Measurements from ENCODE around the gene EVI5. TPM values are rescaled to one million over a fixed set of nuclear protein-coding genes. Genes with fewer than 3 reads are reported as not detected.
A peak's percentile ranks its signal among the peaks of the same experiment; 100 is the strongest.
"Not testable (repeated sequence)": the region's sequence is repeated elsewhere in the genome, so short reads cannot be mapped to it uniquely, and the experiment has no call there.

Gene EVI5
- total and polyA plus RNA-seq, 3 experiments from 2014 or later: 0.10 to 27.7 (median 27.4) TPM

DNA sequence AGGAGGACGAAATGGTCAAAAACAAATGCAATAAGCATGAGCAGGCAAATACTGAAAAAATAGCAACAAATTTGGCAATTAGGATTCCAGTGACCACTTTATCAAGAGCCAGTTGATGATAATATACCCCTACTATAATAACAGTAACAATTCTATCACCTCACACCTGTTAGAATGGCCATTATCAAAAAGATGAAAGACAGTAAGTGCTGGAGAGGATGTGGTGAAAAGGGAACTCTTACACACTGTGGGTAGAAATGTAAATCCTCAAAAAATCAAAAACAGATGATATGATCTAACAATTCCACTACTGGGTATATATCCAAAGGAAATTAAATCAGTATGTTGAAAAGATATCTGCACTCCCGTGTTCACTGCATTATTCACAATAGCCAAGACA, 183.9 kb downstream of the EVI5 start:
- H3K9me3 ChIP-seq (ENCODE audit: low read length): no peaks in the 10 kb centered on the region
- H3K4me3 ChIP-seq (ENCODE audit: low read length): no peak overlapping the region
- no peak for DNase-seq
- peaks cover 0 to 2% (median 0%) of the 10 kb centered on the region in 3 donors for H3K4me1 Mint-ChIP-seq
- no peaks in the 10 kb centered on the region for H3K36me3 Mint-ChIP-seq
- no peaks in the 10 kb centered on the region for H3K27me3 ChIP-seq (ENCODE audit: insufficient read depth, low read length, poor library complexity, severe bottlenecking)
- no peaks in the 10 kb centered on the region for H3K4me1 ChIP-seq (ENCODE audit: insufficient read depth, low read length)
- H3K36me3 ChIP-seq (ENCODE audit: insufficient read depth, low read length): no peaks in the 10 kb centered on the region
- H3K27ac Mint-ChIP-seq: peak overlapping the region in 1 of 8 donors; percentile 31
- no peaks in the 10 kb centered on the region for H3K9me3 Mint-ChIP-seq
- CTCF ChIA-PET: interaction anchor here (1.6 kb wide), 1 partner anchor 290 kb away, joined by 6 read pairs; no protein-coding TSS in a partner anchor
- POLR2A ChIA-PET: interaction anchor here (0.6 kb wide), 1 partner anchor 741 kb away, joined by 4 read pairs; no protein-coding TSS in a partner anchor
- H3K27me3 Mint-ChIP-seq: no peaks in the 10 kb centered on the region
- no peak overlapping the region for H3K27ac ChIP-seq (ENCODE audit: low read depth, low read length)
- H3K4me3 Mint-ChIP-seq: no peak overlapping the region

DNA sequence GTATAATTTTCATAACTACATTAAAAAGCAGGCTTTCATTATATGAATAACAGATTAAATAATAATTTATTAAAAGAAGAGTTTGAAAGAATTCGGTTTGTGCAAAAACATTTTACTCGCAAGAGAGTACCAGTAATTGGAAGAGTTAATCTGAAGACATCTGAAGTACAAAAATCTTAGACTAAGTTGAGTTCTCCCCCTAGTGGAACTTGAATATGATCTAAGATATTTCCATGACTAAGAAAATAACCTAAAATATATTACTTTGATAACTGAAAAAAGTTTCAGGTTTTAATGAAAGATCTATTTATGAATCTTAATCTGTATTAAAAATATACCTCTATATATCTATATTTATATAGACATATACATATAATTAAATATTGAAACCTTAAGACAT, 185.7 kb downstream of the EVI5 start:
- Histone ChIP-seq H3K36me3 (ENCODE audit: insufficient read depth, low read length) (no peaks in the 10 kb centered on the region), H3K27me3 (ENCODE audit: insufficient read depth, low read length, poor library complexity, severe bottlenecking) (no peaks in the 10 kb centered on the region), H3K9me3 (ENCODE audit: low read length) (no peaks in the 10 kb centered on the region), H3K27ac (ENCODE audit: low read depth, low read length) (no peak overlapping the region), H3K4me3 (ENCODE audit: low read length) (no peak overlapping the region), H3K4me1 (ENCODE audit: insufficient read depth, low read length) (no peaks in the 10 kb centered on the region)
- no peak overlapping the region for H3K4me3 Mint-ChIP-seq
- no peaks in the 10 kb centered on the region for H3K36me3 Mint-ChIP-seq
- peaks cover 0 to 2% (median 0%) of the 10 kb centered on the region in 3 donors for H3K4me1 Mint-ChIP-seq
- peak in 2 of 5 donors; percentile 17 to 43 for DNase-seq
- ChIA-PET POLR2A (no interaction called here), CTCF (interaction anchor here (1.1 kb wide), 1 partner anchor 291 kb away, joined by 4 read pairs; no protein-coding TSS in a partner anchor)
- no peak overlapping the region for H3K27ac Mint-ChIP-seq
- no peaks in the 10 kb centered on the region for H3K27me3 Mint-ChIP-seq
- no peaks in the 10 kb centered on the region for H3K9me3 Mint-ChIP-seq

DNA sequence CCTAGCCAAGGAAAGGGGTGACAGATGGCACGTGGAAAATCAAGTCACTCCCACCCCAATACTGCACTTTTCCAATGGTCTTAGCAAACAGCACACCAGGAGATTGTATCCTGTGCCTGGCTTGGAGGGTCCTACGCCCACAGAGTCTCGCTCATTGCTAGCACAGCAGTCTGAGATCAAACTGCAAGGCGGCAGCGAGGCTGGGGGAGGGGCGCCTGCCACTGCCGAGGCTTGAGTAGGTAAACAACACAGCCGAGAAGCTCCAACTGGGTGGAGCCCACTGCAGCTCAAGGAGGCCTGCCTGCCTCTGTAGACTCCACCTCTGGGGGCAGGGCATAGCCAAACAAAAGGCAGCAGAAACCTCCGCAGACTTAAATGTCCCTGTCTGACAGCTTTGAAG, 195.5 kb downstream of the EVI5 start:
- H3K36me3 ChIP-seq (ENCODE audit: insufficient read depth, low read length); H3K9me3 Mint-ChIP-seq; H3K4me3 Mint-ChIP-seq; H3K27ac ChIP-seq (ENCODE audit: low read depth, low read length); H3K27me3 ChIP-seq (ENCODE audit: insufficient read depth, low read length, poor library complexity, severe bottlenecking); H3K36me3 Mint-ChIP-seq; H3K27ac Mint-ChIP-seq; H3K4me3 ChIP-seq (ENCODE audit: low read length); DNase-seq; H3K9me3 ChIP-seq (ENCODE audit: low read length); POLR2A ChIA-PET; H3K27me3 Mint-ChIP-seq: not testable (repeated sequence)
- H3K4me1 Mint-ChIP-seq: peaks cover 15 to 36% (median 21%) of the 10 kb centered on the region in 3 donors
- CTCF ChIA-PET: interaction anchor here (1.2 kb wide), 1 partner anchor 107 kb away, joined by 3 read pairs; no protein-coding TSS in a partner anchor
- H3K4me1 ChIP-seq (ENCODE audit: insufficient read depth, low read length): peaks cover 17% of the 10 kb centered on the region

DNA sequence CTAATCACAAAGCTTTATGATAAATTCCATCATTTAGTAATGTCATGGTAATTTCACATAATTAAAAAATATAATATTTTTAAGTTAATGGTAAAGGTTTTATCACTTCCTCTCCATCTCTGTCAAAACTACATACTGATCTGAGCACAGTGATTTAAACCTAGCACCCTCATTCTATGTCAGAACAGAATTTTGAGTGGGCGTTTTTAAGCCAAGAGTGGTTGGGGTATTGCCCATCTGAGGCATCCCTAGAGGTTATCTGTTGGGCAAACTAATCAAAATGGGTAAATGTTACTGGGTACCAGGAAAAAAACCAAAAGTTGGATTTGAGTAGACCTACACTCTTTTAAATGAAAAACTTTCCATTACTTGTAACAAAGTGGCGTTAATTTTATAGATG, 197.5 kb downstream of the EVI5 start:
- H3K36me3 ChIP-seq (ENCODE audit: insufficient read depth, low read length): no peaks in the 10 kb centered on the region
- no peaks in the 10 kb centered on the region for H3K27me3 ChIP-seq (ENCODE audit: insufficient read depth, low read length, poor library complexity, severe bottlenecking)
- no peak overlapping the region for H3K27ac Mint-ChIP-seq
- no peak overlapping the region for H3K4me3 ChIP-seq (ENCODE audit: low read length)
- H3K4me1 Mint-ChIP-seq: peaks cover 28 to 52% (median 37%) of the 10 kb centered on the region in 3 donors
- no peaks in the 10 kb centered on the region for H3K36me3 Mint-ChIP-seq
- ChIA-PET CTCF (interaction anchor here (0.7 to 2.5 kb wide), 6 partner anchors 9 to 277 kb away, joined by 3 to 13 read pairs (median 4); partner anchors contain the start of gene GFI1), POLR2A (interaction anchor here (1.0 to 1.3 kb wide), 2 partner anchors 100 to 102 kb away, joined by 3 to 4 read pairs; partner anchors contain the start of gene GFI1)
- H3K4me3 Mint-ChIP-seq: peak overlapping the region in 4 of 7 donors; percentile 1 to 43 (median 28)
- no peak overlapping the region for H3K27ac ChIP-seq (ENCODE audit: low read depth, low read length)
- no peak for DNase-seq
- H3K9me3 Mint-ChIP-seq: peaks cover 0 to 3% (median 0%) of the 10 kb centered on the region in 5 donors
- no peaks in the 10 kb centered on the region for H3K27me3 Mint-ChIP-seq
- peaks cover 28% of the 10 kb centered on the region for H3K4me1 ChIP-seq (ENCODE audit: insufficient read depth, low read length)
- H3K9me3 ChIP-seq (ENCODE audit: low read length): no peaks in the 10 kb centered on the region

- POLR2A ChIA-PET: interaction anchor here (3.7 kb wide), 1 partner anchor 100 kb away, joined by 25 read pairs; the partner anchor contains the start of gene GFI1
- Histone ChIP-seq H3K4me1 (ENCODE audit: insufficient read depth, low read length) (peaks cover 33% of the 10 kb centered on the region), H3K9me3 (ENCODE audit: low read length) (no peaks in the 10 kb centered on the region), H3K27ac (ENCODE audit: low read depth, low read length) (no peak overlapping the region), H3K4me3 (ENCODE audit: low read length) (no peak overlapping the region), H3K27me3 (ENCODE audit: insufficient read depth, low read length, poor library complexity, severe bottlenecking) (no peaks in the 10 kb centered on the region), H3K36me3 (ENCODE audit: insufficient read depth, low read length) (no peaks in the 10 kb centered on the region)
- peaks cover 0 to 3% (median 0%) of the 10 kb centered on the region in 5 donors for H3K9me3 Mint-ChIP-seq
- CTCF ChIA-PET: interaction anchor here (1.2 to 2.7 kb wide), 2 partner anchors 101 to 288 kb away, joined by 3 to 17 read pairs; no protein-coding TSS in a partner anchor
- DNase-seq: no peak
- H3K27ac Mint-ChIP-seq: peak overlapping the region in 5 of 8 donors; percentile 2 to 79 (median 58)
- peaks cover 0 to 2% (median 0%) of the 10 kb centered on the region in 3 donors for H3K36me3 Mint-ChIP-seq
- H3K4me3 Mint-ChIP-seq: peak overlapping the region in 2 of 7 donors; percentile 6 to 16
- no peaks in the 10 kb centered on the region for H3K27me3 Mint-ChIP-seq
- H3K4me1 Mint-ChIP-seq: peaks cover 43 to 68% (median 52%) of the 10 kb centered on the region in 3 donors
These were observed 199.1 kb downstream of the EVI5 start for GRCh38 chr1:92585831-92586230.

- ChIA-PET POLR2A (interaction anchor here (0.6 to 3.7 kb wide), 4 partner anchors 47 to 113 kb away, joined by 3 to 25 read pairs (median 6); partner anchors contain the start of gene GFI1), CTCF (interaction anchor here (1.2 to 2.7 kb wide), 3 partner anchors 100 to 287 kb away, joined by 3 to 17 read pairs (median 5); no protein-coding TSS in a partner anchor)
- H3K27ac ChIP-seq (ENCODE audit: low read depth, low read length); H3K27me3 Mint-ChIP-seq; H3K9me3 Mint-ChIP-seq; H3K27me3 ChIP-seq (ENCODE audit: insufficient read depth, low read length, poor library complexity, severe bottlenecking); DNase-seq; H3K36me3 Mint-ChIP-seq; H3K4me3 ChIP-seq (ENCODE audit: low read length); H3K9me3 ChIP-seq (ENCODE audit: low read length); H3K36me3 ChIP-seq (ENCODE audit: insufficient read depth, low read length): not testable (repeated sequence)
- peaks cover 46 to 75% (median 52%) of the 10 kb centered on the region in 3 donors for H3K4me1 Mint-ChIP-seq
- peaks cover 33% of the 10 kb centered on the region for H3K4me1 ChIP-seq (ENCODE audit: insufficient read depth, low read length)
- H3K4me3 Mint-ChIP-seq: peak overlapping the region in 5 of 7 donors; percentile 19 to 76 (median 53)
- H3K27ac Mint-ChIP-seq: peak overlapping the region in 7 of 8 donors; percentile 12 to 90 (median 63)
These were observed 200.1 kb downstream of the EVI5 start for GRCh38 chr1:92584810-92585209.

DNA sequence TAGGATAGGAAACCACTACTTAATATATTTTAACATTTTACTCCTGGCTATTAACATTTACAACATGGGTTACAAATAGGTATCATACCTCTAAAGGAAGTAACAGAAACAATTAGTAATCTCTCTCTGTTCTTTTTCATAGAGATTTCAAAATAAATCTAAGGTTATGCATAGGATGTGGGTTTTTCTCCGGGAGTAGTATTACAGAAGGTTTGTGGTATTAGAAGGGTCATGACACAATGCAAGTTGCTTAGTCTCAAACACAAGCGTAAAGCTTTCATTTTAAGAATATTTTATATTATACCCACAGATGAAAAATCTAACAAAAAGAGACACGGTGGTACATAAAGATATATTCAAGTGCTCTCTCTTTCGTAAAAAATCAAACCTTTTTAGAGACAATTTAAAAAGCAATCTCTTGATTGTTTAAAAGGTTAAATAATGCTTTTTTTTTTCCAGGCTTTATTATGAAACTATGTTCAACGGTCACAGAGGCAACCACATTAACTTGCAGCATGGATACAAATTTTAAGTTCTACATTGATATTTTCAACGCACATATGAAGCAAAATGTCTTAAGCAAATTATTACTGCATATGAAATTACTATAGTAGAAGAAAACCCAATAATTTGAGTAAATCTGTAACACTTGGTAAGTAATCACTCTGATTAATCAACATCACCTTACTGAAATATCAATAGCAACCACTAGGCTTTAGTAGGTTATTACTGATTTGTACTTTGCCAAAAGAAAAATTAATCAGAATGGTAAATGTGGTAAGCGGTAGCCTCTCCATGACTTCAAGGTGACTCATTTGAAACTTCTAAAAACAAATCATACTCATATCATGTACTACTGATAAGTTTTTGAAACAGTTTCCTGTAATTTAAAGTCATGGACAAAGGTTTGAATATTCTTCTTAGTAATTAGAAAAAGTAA, 200.8 kb downstream of the EVI5 start:
- no peaks in the 10 kb centered on the region for H3K9me3 Mint-ChIP-seq
- Histone ChIP-seq H3K4me1 (ENCODE audit: insufficient read depth, low read length) (peaks cover 33% of the 10 kb centered on the region), H3K27ac (ENCODE audit: low read depth, low read length) (no peak overlapping the region), H3K27me3 (ENCODE audit: insufficient read depth, low read length, poor library complexity, severe bottlenecking) (no peaks in the 10 kb centered on the region), H3K36me3 (ENCODE audit: insufficient read depth, low read length) (no peaks in the 10 kb centered on the region), H3K9me3 (ENCODE audit: low read length) (no peaks in the 10 kb centered on the region), H3K4me3 (ENCODE audit: low read length) (peak overlapping the region; percentile 11)
- no peaks in the 10 kb centered on the region for H3K27me3 Mint-ChIP-seq
- peaks cover 0 to 2% (median 0%) of the 10 kb centered on the region in 3 donors for H3K36me3 Mint-ChIP-seq
- peak in 2 of 5 donors; percentile 65 to 66 for DNase-seq
- H3K4me1 Mint-ChIP-seq: peaks cover 46 to 75% (median 52%) of the 10 kb centered on the region in 3 donors
- ChIA-PET POLR2A (interaction anchor here (0.6 to 3.7 kb wide), 6 partner anchors 47 to 1157 kb away, joined by 3 to 25 read pairs (median 6); partner anchors contain the start of gene GFI1), CTCF (interaction anchor here (0.7 to 2.7 kb wide), 5 partner anchors 46 to 274 kb away, joined by 4 to 17 read pairs (median 4); no protein-coding TSS in a partner anchor)
- peak overlapping the region; percentile 7 to 76 (median 53) for H3K4me3 Mint-ChIP-seq
- peak overlapping the region; percentile 6 to 90 (median 46) for H3K27ac Mint-ChIP-seq

Data from CD8-positive, alpha-beta memory T cell (primary cell).